GM20000 (cell line): ENCODE measurements around the gene FLYWCH1.

Experiments
- DNase-seq: peaks from one replicate; pipeline ENCODE4 v3.0.0; 2012; ENCODE audit warnings: low spot score
- TF ChIP-seq, protein P1 (sequence below): IDR thresholded peaks from 2 replicates; pipeline ENCODE4 v1.5.1; 2012; ENCODE audit warnings: mild to moderate bottlenecking, control low read depth; ENCODE audit errors: extremely low read depth, missing control alignments

The FLYWCH1 gene, protein sequence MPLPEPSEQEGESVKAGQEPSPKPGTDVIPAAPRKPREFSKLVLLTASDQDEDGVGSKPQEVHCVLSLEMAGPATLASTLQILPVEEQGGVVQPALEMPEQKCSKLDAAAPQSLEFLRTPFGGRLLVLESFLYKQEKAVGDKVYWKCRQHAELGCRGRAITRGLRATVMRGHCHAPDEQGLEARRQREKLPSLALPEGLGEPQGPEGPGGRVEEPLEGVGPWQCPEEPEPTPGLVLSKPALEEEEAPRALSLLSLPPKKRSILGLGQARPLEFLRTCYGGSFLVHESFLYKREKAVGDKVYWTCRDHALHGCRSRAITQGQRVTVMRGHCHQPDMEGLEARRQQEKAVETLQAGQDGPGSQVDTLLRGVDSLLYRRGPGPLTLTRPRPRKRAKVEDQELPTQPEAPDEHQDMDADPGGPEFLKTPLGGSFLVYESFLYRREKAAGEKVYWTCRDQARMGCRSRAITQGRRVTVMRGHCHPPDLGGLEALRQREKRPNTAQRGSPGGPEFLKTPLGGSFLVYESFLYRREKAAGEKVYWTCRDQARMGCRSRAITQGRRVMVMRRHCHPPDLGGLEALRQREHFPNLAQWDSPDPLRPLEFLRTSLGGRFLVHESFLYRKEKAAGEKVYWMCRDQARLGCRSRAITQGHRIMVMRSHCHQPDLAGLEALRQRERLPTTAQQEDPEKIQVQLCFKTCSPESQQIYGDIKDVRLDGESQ

DNA sequence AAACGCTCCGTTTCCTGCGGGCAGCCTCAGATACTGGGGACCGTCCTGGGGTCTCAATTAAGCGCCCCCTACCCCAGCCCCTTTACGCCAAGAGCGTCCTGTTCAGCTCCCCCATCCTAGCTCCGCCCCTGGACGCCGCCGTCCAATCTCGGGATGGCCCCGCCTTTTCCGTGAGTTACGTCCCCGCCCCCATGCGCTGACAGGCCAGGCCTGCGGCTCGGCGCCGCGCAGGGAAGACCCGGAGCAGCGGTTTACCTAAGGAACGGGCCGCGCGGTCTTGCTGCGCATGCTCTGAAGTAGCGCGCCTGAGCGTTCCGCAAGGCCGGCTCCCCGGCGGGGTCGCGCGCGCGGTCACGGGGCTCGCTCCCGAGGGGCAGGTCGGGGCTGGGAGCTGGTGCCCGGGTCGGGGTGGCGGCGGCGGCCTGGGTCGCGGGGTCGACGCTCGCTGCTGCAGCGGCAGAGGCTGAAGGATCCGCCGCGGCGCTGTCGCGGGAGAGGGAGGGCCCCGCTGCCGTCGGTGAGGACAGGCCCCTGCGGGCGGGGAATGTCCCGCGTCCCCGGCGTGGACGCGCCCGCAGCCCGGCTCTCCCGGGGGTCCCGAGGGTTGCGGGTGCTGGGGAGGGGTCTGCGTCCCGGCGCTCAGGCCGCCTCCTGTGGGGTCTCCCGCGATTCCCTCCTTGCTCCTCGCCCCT lies at the start of gene FLYWCH1:
TSS of gene FLYWCH1 (plus strand) at position 294 of the 692 bp plus-strand sequence. CDS start 17,755 bp downstream, outside the sequence.
- TF ChIP-seq, protein P1, sequence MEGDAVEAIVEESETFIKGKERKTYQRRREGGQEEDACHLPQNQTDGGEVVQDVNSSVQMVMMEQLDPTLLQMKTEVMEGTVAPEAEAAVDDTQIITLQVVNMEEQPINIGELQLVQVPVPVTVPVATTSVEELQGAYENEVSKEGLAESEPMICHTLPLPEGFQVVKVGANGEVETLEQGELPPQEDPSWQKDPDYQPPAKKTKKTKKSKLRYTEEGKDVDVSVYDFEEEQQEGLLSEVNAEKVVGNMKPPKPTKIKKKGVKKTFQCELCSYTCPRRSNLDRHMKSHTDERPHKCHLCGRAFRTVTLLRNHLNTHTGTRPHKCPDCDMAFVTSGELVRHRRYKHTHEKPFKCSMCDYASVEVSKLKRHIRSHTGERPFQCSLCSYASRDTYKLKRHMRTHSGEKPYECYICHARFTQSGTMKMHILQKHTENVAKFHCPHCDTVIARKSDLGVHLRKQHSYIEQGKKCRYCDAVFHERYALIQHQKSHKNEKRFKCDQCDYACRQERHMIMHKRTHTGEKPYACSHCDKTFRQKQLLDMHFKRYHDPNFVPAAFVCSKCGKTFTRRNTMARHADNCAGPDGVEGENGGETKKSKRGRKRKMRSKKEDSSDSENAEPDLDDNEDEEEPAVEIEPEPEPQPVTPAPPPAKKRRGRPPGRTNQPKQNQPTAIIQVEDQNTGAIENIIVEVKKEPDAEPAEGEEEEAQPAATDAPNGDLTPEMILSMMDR, result no peak
- peak; percentile 97 for DNase-seq

- DNase-seq, result no peak
- TF ChIP-seq, protein P1, result no peak
Measured at GRCh38 chr16:2865651-2866050, 46.1 kb upstream of the FLYWCH1 start.

DNA sequence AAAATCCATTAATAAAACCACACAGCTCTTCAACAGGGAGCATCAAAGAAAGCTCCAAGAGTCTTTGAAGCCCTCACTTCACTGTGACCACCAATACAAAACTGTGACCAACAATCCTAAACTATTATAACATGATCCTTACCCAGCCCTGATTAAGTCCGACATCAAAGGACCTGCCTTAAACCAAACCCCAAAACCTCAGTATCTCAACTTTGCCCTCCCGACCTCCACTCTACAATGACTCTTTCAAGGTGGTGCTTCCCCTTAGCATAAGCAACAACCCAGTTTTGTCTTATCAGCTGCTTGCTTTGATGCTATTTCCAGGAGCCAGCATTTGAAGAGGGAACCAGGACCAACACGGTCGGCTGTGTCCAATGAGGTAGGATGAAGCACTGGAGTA lies 45.3 kb upstream of the FLYWCH1 start:
- TF ChIP-seq, protein P1, result no peak

DNA sequence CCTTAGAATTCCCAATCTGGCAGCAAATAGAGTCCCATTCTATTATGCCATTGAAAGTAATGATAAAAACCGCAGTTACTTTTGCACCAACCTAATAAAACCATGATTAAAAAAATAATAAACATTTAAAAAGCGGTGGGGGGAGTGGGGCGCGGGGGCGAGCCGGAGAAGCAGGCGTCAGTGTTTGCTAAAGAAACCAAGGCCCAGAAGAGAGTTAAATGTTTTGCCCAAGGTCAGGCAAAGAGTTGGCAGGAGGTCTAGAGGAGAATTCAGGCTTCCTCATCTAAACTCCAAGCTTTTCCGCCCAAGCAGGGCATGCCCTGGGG lies 44.1 kb upstream of the FLYWCH1 start:
- no peak for DNase-seq
- TF ChIP-seq, protein P1, result no peak

More for the DNA sequence above, 45.3 kb upstream of the FLYWCH1 start:
- no peak for DNase-seq

DNA sequence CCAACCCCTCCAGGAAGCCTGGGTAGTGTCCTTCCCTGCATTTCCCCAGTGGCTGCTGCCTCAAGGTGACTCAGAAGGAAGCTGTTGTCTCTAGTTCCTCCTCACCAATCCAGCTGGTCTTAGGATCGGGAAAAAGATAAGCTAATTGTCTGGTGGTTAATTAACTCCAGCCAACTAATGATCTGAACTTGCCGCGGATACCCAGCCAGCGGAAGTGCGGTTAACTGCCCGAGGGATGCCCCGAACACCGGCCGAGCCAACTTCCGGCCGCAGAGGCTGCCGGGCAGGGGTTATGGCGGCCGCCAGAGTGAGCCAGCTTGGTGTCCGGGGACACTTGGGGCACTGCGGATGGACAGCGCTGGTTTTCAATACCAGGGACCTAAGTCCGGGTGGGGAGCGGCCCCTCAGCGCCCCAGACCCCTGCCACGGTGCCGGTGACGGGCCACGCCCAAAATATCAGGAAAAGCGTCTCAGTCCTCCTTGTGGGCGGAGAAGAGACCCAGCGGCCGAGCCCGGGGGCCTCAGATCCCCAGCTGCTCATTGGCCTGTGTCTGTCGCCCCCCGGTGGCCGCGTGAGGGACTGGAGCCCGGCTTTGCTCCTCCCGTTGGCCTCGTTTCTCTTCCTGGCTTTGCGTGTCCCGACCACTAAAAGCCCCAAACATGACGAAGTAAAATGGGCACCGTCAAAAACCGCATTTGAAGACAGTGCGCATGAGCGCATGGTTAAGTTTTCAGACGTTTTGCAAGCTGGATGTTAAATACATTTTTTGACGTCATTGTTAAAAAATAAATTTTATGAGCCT lies 43.5 kb upstream of the FLYWCH1 start:
- TF ChIP-seq, protein P1, result peak; percentile 82
- peak; percentile 96 for DNase-seq

GRCh38 chr16:2871926-2872325 lies 39.8 kb upstream of the FLYWCH1 start:
- DNase-seq, result no peak
- TF ChIP-seq, protein P1, result no peak
